Hepatocyte (in vitro differentiated cells): ENCODE measurements around the gene DDX56.

Experiments used
- EZH2 ChIP-seq: fragments of 200-600 bp; sonication (generic); IDR thresholded peaks from 2 replicates; pipeline ENCODE4 v1.6.1; 2016; ENCODE audit warnings: antibody characterized with exemption, mild to moderate bottlenecking, borderline replicate concordance
- EZH2phosphoT487 ChIP-seq: fragments of 200-600 bp; sonication (generic); IDR thresholded peaks from one replicate; pipeline ENCODE4 v1.6.1; 2018; ENCODE audit warnings: antibody characterized with exemption, mild to moderate bottlenecking, low read depth, moderate library complexity; ENCODE audit not compliant: unreplicated experiment, severe bottlenecking
- TF ChIP-seq, protein P1 (sequence below): fragments of 200-600 bp; sonication (generic); IDR thresholded peaks from 2 replicates; pipeline ENCODE4 v1.5.1; 2016; ENCODE audit warnings: antibody characterized with exemption, mild to moderate bottlenecking; ENCODE audit not compliant: poor library complexity

DNA sequence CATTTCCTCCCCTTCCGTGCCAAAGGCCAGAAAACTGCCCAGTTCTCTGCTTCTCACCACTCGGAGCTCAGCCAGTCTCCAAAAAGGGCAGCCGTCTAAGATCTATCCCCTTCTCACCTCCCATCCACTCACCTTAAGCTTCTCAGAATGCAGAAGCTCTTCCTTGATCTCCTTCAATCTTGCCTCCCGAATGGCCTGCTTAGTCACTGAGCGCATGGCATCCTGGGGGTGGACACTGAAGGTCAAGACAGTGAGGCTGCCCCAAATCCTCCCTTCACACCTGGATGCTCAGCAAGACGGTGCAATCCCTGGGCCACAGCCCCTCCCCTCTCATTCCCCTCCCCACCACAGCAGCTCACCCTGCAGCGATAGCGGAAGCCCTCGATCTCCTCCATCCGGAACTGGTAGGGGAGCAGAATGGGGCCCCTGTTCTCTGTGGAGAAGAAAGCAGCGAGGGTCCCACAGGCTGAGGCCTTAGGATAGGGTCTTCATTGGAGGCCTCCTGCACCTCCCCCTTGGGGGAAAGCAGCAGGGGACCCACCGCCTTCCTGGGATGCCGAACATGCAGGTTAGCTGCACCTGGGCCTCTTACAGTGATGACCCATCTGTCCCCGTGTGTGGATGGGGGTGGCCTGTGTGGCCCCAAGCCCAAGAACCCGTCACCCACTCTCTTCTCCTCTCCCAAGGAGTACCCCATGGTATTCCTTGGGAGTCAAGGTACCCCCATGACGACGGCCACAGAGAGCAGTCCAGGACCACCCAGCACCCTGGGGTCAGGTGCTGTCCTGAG is 4.7 kb downstream of the DDX56 start:
- TF ChIP-seq EZH2 (no peak), EZH2phosphoT487 (no peak)
- TF ChIP-seq, protein P1, sequence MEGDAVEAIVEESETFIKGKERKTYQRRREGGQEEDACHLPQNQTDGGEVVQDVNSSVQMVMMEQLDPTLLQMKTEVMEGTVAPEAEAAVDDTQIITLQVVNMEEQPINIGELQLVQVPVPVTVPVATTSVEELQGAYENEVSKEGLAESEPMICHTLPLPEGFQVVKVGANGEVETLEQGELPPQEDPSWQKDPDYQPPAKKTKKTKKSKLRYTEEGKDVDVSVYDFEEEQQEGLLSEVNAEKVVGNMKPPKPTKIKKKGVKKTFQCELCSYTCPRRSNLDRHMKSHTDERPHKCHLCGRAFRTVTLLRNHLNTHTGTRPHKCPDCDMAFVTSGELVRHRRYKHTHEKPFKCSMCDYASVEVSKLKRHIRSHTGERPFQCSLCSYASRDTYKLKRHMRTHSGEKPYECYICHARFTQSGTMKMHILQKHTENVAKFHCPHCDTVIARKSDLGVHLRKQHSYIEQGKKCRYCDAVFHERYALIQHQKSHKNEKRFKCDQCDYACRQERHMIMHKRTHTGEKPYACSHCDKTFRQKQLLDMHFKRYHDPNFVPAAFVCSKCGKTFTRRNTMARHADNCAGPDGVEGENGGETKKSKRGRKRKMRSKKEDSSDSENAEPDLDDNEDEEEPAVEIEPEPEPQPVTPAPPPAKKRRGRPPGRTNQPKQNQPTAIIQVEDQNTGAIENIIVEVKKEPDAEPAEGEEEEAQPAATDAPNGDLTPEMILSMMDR: no peak
